IPS DF 6.9 (cell line): ENCODE measurements around the gene TEC.

Experiments
- DNase-seq: peaks from one replicate; pipeline ENCODE4 v3.0.0-alpha.2; 2013; ENCODE audit warnings: low read depth, low spot score
- H3K27ac ChIP-seq: one replicate; pipeline ENCODE4 v1.5.1; 2013; ENCODE audit warnings: low read length, control low read depth
- H3K27me3 ChIP-seq: 2 replicates; pipeline ENCODE4 v1.6.1; 2013; ENCODE audit warnings: mild to moderate bottlenecking, low read length; ENCODE audit not compliant: control insufficient read depth, insufficient read depth
- H3K36me3 ChIP-seq: 2 replicates; pipeline ENCODE4 v1.6.1; 2013; ENCODE audit warnings: low read length; ENCODE audit not compliant: control insufficient read depth, insufficient read depth
- H3K4me1 ChIP-seq: 2 replicates; pipeline ENCODE4 v1.6.1; 2013; ENCODE audit warnings: low read length; ENCODE audit not compliant: control insufficient read depth, insufficient read depth
- H3K4me3 ChIP-seq: 2 replicates; pipeline ENCODE4 v1.5.1; 2013; ENCODE audit warnings: mild to moderate bottlenecking, low read length
- H3K9me3 ChIP-seq: 2 replicates; pipeline ENCODE4 v1.6.1; 2013; ENCODE audit warnings: low read length, inconsistent platforms; ENCODE audit not compliant: control insufficient read depth, insufficient read depth
- WGBS: extraction: QIAGEN DNeasy Blood & Tissue Kit; methylation state at CpG from one replicate; pipeline ENCODE4 v1.1.7; 2013; ENCODE audit warnings: mixed read lengths, missing lambda C conversion rate; ENCODE audit not compliant: insufficient read length, insufficient coverage; 5-methylcytosine and 5-hydroxymethylcytosine counted together

TEC gene

DNA sequence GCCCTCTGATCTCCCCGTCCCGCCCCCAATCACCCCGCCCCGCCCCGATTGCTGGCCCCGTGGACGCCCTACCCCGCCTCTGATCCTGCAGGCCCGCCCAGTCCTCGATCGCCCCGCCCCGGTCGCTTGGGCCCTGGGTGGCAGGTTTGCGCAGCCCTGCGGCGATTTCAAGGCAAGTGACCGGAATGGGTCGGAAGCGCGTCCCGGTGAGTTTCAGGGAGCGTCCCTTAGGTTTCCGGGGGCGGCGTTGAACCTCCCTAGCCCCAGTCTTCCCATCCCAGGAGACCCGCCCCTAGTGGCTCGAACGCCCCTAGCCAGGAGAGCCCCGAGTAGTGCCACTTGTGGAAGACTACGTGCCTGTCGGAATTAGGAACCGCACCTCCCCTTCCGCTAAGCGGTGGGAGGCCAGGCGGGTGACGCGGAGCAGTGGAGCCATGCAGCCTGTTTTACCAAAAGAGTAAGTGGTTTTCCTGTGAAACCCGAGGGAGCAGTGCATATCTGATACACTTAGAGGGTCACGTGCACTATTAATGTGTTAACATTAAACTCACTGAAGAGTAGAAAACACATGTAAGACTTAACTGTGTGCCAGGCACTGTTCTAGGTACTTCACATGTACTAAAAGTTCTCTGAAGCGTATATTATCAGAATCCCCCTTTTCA lies 354 bp upstream of the TEC start:
- no peaks in the 10 kb centered on the region for H3K27me3 ChIP-seq
- H3K9me3 ChIP-seq = no peaks in the 10 kb centered on the region
- peak overlapping the region; percentile 50; the same call in 1 of the 2 replicates for H3K4me3 ChIP-seq
- no peaks in the 10 kb centered on the region for H3K4me1 ChIP-seq
- WGBS = no CpG with 5 or more reads among the region's 41 CpGs
- no peaks in the 10 kb centered on the region for H3K36me3 ChIP-seq
- peak; percentile 70 for DNase-seq
- H3K27ac ChIP-seq = no peak overlapping the region

DNA sequence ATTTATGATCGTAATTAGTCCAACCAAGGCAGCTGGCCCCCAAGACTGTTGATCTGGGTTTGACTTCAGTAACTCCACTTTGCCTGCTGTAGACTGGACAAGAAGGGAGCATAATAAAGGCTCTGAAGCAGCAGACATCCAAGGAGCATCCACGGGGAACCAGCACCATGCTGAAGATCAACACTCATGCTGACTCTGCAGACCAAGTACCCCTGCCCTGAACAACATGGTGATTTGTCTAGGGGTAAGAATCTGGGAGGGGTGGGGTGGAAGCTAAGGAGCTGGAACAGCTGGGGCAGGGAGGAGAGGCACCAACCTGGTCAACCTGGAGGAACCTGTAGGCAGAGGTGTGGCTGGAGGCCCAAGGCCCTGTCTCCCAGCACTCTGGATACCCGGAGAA lies 2.1 kb downstream of the TEC start:
- Histone ChIP-seq H3K9me3 (no peaks in the 10 kb centered on the region), H3K27ac (no peak overlapping the region), H3K36me3 (no peaks in the 10 kb centered on the region), H3K4me3 (no peak overlapping the region), H3K27me3 (no peaks in the 10 kb centered on the region), H3K4me1 (no peaks in the 10 kb centered on the region)
- WGBS = no CpG with 5 or more reads among the region's 3 CpGs
- DNase-seq = no peak

- DNase-seq = no peak
- WGBS = no CpG with 5 or more reads among the region's 4 CpGs
Observed at GRCh38 chr4:48266781-48267180, 2.9 kb downstream of the TEC start.

GRCh38 chr4:48262926-48263325 lies 6.7 kb downstream of the TEC start:
- no peaks in the 10 kb centered on the region for H3K4me1 ChIP-seq
- no peak overlapping the region for H3K4me3 ChIP-seq
- no peaks in the 10 kb centered on the region for H3K27me3 ChIP-seq
- no CpG with 5 or more reads among the region's 3 CpGs for WGBS
- H3K36me3 ChIP-seq = no peaks in the 10 kb centered on the region
- no peaks in the 10 kb centered on the region for H3K9me3 ChIP-seq
- no peak for DNase-seq
- no peak overlapping the region for H3K27ac ChIP-seq

More at GRCh38 chr4:48266781-48267180, 2.9 kb downstream of the TEC start:
- Histone ChIP-seq H3K9me3 (no peaks in the 10 kb centered on the region), H3K4me1 (no peaks in the 10 kb centered on the region), H3K36me3 (no peaks in the 10 kb centered on the region), H3K27ac (no peak overlapping the region), H3K27me3 (no peaks in the 10 kb centered on the region), H3K4me3 (no peak overlapping the region)

DNA sequence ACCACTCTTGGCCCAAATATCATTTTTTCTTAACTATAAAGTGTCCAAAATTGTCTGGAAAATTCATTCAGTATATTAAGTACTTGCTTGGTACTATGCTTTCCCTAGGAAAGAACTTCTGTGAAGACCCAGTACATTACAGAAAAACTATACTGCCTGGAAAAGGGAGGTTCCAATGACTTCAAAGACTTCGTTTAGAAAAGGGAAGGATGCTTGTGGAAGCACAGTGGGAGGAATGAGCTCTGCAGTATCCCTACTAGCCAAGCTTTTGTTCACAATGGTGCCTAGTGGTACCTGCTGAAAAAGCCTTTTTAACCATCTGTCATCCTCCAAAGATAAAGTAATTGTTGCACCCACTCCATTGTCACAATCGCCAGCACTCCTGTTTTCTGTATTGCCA lies 7.2 kb downstream of the TEC start:
- Histone ChIP-seq H3K9me3 (no peaks in the 10 kb centered on the region), H3K4me3 (no peak overlapping the region), H3K27me3 (no peaks in the 10 kb centered on the region), H3K27ac (no peak overlapping the region), H3K4me1 (no peaks in the 10 kb centered on the region), H3K36me3 (no peaks in the 10 kb centered on the region)
- WGBS = no CpG with 5 or more reads among the region's 2 CpGs
- no peak for DNase-seq

GRCh38 chr4:48261281-48261680 lies 8.4 kb downstream of the TEC start:
- Histone ChIP-seq H3K36me3 (no peaks in the 10 kb centered on the region), H3K9me3 (no peaks in the 10 kb centered on the region), H3K4me3 (no peak overlapping the region), H3K4me1 (no peaks in the 10 kb centered on the region), H3K27ac (no peak overlapping the region), H3K27me3 (no peaks in the 10 kb centered on the region)
- no peak for DNase-seq
- no CpG with 5 or more reads among the region's 1 CpG for WGBS

- Histone ChIP-seq H3K4me3 (no peak overlapping the region), H3K36me3 (no peaks in the 10 kb centered on the region), H3K9me3 (no peaks in the 10 kb centered on the region), H3K27ac (no peak overlapping the region), H3K27me3 (no peaks in the 10 kb centered on the region), H3K4me1 (no peaks in the 10 kb centered on the region)
- no peak for DNase-seq
- WGBS = no CpG with 5 or more reads among the region's 1 CpG
Observed at GRCh38 chr4:48259748-48260147, 9.9 kb downstream of the TEC start.

DNA sequence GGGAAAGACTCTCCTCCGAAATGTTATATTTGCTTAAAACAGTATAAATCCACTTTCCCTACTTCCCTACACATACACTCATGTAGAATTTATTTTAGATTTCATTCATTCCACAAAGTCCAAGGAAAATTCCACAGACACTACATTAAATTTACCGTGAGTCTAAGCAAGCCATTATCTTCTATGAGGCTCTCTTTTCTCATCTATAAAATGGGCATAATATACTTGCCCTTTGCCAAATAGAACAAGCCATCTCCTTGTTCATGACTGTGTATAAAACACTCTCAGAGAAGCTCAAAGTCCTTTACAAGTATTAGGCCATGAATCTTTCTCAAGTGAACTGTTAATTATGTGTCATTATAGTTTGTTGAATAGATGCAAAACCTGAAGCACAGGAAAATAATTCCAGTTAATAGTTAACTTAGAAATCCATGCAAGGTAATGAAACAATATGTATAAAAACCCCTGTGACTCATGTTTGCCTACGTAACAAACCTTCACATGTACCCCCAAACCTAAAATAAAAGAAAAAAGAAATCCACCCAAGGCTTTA lies 10.7 kb downstream of the TEC start:
- Histone ChIP-seq H3K4me1 (no peaks in the 10 kb centered on the region), H3K36me3 (no peaks in the 10 kb centered on the region), H3K9me3 (no peaks in the 10 kb centered on the region), H3K27ac (no peak overlapping the region), H3K4me3 (no peak overlapping the region), H3K27me3 (no peaks in the 10 kb centered on the region)
- DNase-seq = no peak
- WGBS = no CpG with 5 or more reads among the region's 3 CpGs

DNA sequence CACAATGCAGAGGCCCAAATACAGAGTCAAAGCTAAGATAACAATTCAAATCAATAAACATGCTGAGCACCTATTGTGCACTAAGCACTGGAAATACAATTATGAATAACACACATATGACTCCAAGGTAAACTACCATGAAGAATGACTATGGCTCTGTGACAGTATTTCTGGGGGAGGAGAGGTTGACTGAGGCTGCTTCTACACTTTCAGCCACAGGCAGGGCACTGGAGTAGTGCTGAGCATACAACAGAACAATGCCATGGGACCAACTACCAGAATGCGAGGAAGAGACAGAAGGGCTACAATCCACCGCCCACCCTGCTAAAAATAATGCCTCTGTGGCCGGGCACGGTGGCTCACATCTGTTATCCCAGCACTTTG lies 13.7 kb downstream of the TEC start:
- no peaks in the 10 kb centered on the region for H3K27me3 ChIP-seq
- no peak for DNase-seq
- no peak overlapping the region for H3K27ac ChIP-seq
- no peaks in the 10 kb centered on the region for H3K4me1 ChIP-seq
- H3K9me3 ChIP-seq = no peaks in the 10 kb centered on the region
- no peaks in the 10 kb centered on the region for H3K36me3 ChIP-seq
- H3K4me3 ChIP-seq = no peak overlapping the region
- no CpG with 5 or more reads among the region's 4 CpGs for WGBS

GRCh38 chr4:48255072-48255958 lies 14.3 kb downstream of the TEC start:
- DNase-seq = no peak
- Histone ChIP-seq H3K27me3 (no peaks in the 10 kb centered on the region), H3K36me3 (no peaks in the 10 kb centered on the region), H3K4me1 (no peaks in the 10 kb centered on the region), H3K9me3 (no peaks in the 10 kb centered on the region), H3K4me3 (no peak overlapping the region), H3K27ac (no peak overlapping the region)
- no CpG with 5 or more reads among the region's 6 CpGs for WGBS
